GM18858 (cell line): Measurements from ENCODE around the gene RNF145.

Source experiments
- ATAC-seq: cut with Tn5 transposase; IDR thresholded peaks from one replicate; pipeline ENCODE4 v1.9.1; 2021; ENCODE audit not compliant: unreplicated experiment

RNF145 gene

DNA sequence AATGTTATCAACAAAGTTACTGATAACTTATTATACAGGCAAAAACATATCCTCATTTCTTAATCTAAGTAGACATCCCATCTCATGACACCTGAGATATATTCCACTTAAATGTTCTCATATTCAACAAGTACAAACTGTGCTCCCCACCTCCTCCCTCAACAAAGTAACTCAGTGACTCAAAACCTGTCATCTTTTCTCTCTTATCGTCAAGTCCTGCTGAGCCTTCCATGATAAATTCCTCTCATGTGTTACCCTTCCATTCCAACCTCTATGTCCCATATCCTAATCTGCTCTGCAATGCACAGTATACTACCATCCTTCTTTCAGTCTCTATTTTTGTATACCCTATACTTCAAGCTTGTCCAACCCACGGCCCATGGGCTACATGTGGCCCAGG, 13.6 kb downstream of the RNF145 start:
- no peak for ATAC-seq

DNA sequence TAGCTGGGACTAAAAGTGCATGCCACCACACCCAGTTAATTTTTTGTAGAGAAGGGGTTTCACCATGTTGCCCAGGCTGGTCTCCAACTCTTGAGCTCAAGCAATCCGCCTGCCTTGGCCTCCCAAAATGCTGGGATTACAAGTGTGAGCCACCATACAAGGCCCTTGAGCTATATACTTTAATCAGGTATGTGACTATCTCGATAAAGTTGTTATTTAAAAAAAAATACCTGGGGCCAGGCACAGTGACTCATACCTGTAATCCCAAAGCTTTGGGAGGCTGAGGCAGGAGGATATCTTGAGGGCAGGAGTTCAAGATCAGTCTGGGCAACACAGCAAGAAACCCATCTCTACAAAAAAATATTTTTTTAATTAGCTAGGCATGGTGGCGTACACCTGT, 19.2 kb downstream of the RNF145 start:
- no peak for ATAC-seq

- no peak for ATAC-seq
These were observed 20.0 kb downstream of the RNF145 start for GRCh38 chr5:159189310-159189709.

GRCh38 chr5:159187719-159188118, 21.6 kb downstream of the RNF145 start:
- no peak for ATAC-seq

DNA sequence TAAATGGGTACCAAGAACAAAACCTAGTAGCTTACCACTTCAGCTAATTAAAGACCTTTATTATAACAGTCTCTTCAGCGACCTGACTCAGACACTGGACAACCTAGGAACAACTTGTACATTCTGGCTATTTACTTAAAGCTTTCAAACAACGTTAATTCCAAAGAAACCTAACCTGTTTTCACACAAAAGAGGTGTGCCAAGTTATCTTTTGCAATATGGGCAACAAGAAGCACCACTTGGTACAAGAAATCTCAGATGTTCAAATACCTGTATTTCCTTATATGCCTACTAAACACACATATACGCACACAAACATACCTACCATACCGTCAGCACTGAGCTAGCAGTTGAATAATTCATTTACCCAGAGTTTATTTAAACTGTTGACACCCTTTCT, 23.0 kb downstream of the RNF145 start:
- ATAC-seq, result no peak

GRCh38 chr5:159185773-159186172, 23.6 kb downstream of the RNF145 start:
- no peak for ATAC-seq

- ATAC-seq, result peak; percentile 30
These were observed 24.4 kb downstream of the RNF145 start for GRCh38 chr5:159184858-159185381.

DNA sequence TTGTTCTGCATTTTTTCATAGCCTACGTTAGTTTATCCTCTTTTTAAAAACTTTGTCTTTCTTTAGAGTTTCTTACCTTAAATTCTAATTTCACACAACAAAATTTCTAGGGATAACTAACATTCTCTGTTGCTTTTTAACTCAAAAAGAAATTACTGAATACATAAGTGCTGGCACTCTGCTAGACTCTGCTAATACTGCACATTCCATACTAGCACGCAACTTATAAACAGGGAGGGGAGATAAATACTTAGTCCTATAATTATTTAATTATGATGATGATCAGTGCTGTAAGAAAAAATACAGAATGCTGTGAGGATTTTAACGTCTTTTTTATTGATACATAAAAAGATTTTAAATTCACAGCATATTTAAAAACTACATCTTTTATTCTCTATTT, 25.1 kb downstream of the RNF145 start:
- no peak for ATAC-seq

DNA sequence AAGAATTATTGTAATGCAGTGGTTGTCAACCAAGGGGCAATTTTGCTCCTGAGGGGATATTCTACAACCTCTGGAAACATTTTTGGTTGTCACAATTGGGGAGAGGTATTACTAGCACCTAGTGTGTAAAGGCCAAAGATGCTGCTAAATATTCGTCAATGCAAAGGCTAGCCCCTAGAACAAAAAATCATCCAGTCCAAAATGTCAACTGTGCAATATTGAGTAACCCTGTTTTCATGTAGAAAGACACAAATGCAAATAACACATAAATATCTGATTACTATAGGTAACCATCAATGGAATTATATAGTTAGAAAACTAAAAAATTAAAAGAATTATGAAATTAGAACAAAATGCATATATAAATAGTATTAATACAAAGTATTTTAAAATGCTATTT, 26.1 kb downstream of the RNF145 start:
- no peak for ATAC-seq

- no peak for ATAC-seq
These were observed 26.7 kb downstream of the RNF145 start for GRCh38 chr5:159182691-159183090.

DNA sequence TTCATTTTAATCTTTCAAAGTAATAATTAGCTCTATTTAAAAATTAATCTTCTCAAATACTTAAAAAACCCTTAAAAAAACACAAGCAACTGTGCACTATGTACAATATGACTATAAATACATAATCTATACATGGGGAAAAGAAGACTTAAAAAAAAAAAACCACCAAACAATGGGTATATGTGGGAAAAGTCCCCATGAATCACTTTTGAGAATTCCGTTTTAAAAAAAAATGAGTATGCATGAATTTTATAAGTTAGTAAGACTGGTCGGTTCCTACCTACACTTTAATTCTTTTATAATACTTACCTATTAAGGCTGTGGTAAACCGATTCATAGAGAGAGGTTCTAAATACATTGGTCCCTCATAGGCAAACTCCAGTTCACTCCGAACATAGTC, 27.7 kb downstream of the RNF145 start:
- ATAC-seq, result no peak

DNA sequence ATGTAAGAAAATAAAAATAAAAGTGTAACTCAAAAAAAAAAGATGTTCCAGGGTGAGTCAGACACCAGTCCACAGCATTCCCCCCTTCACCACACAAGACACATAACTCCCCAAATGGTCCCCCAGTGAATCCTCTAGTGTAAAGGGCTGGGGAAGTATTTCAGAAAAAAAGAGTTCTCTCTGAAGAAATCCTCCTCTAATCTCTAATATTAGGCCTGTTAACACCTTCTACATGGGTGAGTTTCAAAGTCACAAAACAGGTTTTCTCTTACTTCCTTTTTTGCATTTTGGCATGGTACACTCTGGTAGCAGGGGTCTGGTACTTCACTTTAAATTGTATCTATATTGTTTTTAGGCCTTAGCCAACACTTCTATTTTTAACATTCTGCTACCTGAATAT, 28.2 kb downstream of the RNF145 start:
- ATAC-seq, result peak; percentile 52

GRCh38 chr5:159179529-159180305, 29.6 kb downstream of the RNF145 start:
- no peak for ATAC-seq

GRCh38 chr5:159178978-159179377, 30.4 kb downstream of the RNF145 start:
- ATAC-seq, result peak; percentile 53

GRCh38 chr5:159175547-159175946, 33.8 kb downstream of the RNF145 start:
- no peak for ATAC-seq

- no peak for ATAC-seq
These were observed 34.7 kb downstream of the RNF145 start for GRCh38 chr5:159174511-159175168.

DNA sequence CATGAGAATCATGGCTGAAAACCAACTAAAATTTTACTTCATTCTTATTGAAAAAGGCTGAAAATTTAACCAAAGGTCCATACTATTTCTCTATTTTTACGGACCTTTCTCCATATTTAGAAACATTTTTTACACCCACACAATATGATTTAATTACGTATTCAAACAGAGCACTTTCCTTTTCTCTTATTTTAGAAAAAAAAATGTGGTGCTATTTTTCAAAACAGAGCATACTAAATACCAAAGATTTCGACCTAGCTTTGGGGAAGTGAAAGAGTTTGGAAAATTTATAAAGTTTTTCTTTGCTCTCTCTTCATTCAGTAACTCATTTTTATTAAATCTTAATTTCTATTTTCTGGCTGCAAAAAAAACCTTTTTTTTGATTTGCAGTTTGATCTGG, 38.1 kb downstream of the RNF145 start:
- ATAC-seq, result no peak

- no peak for ATAC-seq
These were observed 39.3 kb downstream of the RNF145 start for GRCh38 chr5:159170021-159170420.

- ATAC-seq, result no peak
These were observed 42.9 kb downstream of the RNF145 start for GRCh38 chr5:159166416-159166815.

DNA sequence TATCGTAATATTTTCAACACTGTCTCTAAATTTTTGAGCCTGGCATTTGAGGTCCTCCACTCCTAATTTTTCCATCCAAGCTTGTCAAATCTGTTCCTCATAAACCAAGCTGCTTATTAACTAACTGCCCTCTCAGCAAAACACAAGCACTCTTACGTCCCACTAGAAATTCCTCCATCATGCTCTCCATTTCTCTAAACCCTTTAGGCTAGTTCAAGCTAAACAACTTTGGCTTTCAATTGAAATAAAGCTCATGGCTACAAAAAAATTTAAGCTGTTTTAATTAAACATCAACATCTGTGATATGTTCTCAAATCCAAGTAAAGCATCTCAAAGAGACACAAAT, 45.7 kb downstream of the RNF145 start:
- ATAC-seq, result no peak

GRCh38 chr5:159163027-159163700, 46.2 kb downstream of the RNF145 start:
- no peak for ATAC-seq
